Superior temporal gyrus (tissue), 1 donor: ENCODE measurements around the gene EPB41L3.

Experiments
- DNase-seq: peaks from one replicate; pipeline ENCODE4 v3.0.0-alpha.2; 2016; ENCODE audit errors: extremely low spot score

The EPB41L3 gene

DNA sequence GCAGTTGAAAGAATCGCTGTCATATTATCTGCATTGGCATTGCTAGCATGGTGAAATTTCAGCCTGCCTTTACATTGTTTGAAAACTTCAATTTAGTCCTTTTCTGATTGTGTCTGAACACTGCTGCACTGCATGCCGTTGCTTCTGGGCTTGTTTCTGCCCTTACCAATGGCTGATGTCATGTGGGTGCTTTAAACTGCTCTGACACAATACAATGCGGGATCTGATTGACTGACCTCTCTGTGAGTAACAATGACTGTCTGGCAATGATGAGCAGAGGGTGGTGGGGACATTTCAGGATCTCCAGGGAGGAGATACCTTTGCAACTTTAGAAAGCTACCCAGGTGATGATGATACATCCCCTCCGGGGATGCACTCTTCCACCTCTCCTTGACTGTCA lies 128.8 kb downstream of the EPB41L3 start:
- DNase-seq = no peak

DNA sequence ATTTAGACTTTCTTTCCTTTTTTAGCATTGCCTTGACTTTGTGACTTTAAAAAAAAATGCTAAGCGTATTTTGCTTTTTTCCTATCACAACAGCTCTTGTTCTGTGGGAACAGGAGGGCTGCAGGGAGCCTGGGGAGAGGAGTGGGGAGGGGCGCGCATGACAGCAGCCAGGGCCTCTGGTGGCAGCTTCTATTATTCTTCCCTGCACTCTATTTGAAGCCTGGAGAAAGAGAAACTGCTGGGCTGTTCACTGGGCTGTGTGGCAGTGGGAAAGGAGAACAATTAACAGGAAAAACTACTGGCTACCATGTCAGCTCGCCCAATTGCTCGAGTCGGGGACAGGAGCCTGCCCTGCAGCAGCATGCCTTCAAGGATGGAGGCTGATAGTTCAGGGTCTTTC lies 129.3 kb downstream of the EPB41L3 start:
- DNase-seq = peak; percentile 79

DNA sequence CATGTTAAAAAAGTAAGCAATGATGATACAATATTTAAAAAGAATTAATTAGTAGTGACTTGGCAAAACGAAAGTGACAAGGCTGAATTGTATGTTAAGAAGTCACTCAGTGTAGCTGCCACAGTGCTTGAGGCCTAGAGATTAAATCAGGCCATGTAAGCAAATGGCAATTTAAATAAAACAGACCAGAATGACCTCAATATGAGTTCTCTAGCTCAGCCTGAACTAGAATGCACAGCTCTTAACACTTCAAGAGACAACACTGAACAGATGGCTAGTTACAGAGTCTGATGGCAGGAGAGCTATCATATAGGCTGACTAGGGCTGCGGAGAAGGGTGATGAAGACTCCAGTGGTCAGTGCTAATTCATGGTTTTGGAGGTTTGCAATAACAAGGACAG lies 130.3 kb downstream of the EPB41L3 start:
- DNase-seq = peak; percentile 75

DNA sequence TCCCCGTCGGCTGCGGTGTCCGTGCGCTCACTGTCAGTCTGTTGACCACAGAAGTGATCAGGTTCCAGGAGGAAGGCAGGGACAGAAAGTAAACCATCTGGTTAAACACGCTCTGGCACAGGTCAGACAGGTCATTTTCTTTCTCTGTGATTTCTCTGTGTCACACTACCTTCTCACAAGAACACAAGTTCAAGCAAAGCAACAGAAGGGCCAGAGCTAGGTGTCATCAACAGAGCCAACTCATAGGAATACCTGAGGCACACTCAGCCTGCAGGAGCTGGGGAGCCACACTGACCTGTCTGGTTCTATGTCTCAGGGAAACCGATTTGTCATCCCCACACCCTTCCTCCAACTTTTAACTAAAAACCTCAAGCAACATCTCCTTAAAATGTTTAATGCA lies 133.2 kb downstream of the EPB41L3 start:
- DNase-seq = no peak

DNA sequence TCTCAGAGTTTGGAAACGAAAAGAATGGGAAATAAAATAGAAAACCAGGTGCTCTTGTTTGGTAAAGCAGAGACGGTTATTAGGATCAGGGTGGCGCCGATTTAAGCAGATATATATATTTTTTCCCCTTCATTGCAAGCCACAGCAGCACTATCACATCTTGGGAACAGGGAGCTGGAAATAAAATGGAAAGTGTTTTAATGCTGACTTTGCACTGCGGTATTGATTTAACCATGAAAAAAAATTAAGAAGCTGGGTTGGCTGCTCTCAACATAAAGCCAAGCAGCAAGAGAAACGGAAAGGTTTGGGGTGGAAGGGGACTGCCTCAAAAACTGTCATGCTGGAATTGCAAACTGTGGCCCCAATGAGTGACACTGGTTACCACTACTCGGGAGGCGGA lies 145.5 kb downstream of the EPB41L3 start:
- no peak for DNase-seq

DNA sequence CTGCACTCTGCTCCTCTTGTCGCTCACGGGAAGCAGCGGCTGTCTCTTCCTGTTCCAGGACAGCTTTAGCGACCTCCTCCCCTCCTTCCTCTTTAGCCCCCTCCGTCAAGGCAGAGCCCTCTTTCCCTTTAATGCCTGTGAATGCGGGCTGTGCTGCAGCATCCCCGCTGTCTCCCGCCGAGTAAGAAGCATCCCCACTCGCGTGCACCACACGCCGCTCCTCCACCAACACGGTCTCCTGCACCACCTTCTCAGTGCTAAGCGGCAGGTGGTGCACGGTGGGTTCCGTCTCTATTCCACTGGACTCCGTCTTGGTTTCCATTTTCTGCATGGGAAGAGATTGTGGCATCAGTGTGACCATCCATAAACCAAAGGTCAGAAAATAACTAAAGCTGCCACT lies 146.7 kb downstream of the EPB41L3 start:
- no peak for DNase-seq

DNA sequence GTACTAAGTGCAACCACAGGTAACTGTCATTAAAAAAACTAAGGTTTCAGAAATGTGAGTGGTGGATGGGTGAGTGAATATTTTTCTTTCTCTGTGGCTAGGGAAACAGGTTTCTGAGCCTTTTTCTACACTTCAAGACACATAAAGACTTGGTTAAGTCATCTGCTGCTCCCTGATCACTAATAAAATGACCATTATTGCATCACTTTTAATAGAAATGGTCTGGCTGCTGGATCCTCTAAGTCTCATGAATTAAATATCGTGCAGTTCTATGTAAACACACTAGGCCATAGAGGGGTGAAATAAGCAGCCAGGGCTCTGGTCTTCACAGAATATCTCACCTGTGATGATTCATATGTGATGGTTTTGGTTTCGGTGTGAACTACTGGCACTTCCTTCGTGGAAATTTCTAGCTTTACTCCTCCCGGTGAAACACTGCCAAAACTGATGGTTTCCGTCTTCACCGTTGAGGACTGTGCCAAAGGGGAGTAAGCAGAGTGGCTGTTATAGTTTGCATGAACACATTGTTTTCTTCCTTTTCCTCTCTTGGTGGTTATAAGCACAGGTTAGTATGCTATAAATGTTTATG lies 147.8 kb downstream of the EPB41L3 start:
- DNase-seq = no peak

DNA sequence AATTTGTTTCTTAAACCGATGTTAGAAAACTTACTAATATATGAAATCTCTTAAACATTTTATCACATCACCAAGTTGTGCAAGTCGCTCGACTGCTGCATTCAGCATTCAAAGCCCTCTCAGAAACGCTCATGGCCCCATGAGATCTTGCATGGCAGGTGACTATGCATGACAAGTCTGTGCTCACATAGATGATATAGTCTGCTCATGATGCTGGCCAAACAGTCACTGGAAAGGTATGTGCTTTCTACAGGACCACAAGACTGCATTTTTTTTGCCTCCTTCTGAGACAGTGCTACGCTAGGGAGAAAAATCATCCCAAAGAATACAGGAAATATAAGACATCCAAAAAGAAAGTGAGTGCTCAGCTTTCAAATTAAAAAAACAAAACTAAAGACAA lies 150.0 kb downstream of the EPB41L3 start:
- no peak for DNase-seq

DNA sequence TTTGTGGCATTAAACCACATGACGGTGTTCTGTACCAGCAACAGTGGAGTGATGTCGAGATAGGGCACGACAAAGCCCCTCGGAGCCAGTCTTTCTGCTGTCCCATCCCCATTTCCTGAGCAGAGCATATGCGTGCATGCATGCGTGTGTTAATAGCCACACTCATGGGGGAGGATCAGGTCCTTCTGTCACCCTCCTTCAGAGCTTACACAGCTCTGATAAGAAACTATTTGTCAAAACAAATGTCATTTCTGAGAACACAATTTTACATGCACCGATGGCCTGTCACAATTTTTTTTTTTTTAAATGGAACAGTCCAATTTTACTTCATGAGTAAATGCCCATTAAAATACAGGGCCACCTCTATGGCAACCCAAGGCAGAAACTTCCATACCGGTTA lies 152.4 kb downstream of the EPB41L3 start:
- DNase-seq = no peak

DNA sequence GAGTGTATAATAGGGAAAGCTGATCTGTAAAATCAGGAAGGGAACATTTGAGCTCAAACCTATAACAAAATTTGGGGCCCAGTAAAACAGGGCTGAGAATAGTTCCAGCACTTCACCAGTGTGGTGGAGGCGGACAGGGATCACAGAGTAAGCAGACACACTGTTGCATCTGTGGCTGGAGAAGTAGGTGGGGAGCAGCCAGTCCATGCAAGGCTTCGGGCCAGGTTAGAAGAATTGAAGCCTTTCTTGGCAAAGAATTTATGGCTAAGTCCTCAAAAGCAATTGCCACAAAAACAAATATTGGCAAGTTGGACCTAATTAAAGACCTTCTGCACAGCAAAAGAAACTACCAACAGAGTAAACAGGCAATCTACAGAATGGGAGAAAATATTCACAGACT lies 154.4 kb downstream of the EPB41L3 start:
- DNase-seq = no peak

DNA sequence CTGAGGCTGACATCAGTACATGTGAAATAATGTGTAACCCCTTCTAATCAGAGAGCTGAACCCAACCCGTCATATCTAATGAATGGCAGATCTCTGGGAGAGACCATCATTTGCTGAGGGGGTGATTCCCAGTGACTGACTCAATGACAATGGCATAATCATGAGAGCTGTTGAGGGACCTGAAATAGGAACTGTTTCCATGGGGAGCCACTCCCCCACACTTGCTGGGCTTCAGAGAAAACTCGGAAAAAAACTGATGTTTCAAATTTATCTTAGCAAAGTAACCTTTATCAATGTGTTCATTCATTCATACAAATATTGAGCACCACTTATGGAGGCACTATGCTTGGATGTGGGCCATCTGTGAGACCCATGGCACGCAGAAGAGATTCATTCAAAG lies 154.9 kb downstream of the EPB41L3 start:
- no peak for DNase-seq

DNA sequence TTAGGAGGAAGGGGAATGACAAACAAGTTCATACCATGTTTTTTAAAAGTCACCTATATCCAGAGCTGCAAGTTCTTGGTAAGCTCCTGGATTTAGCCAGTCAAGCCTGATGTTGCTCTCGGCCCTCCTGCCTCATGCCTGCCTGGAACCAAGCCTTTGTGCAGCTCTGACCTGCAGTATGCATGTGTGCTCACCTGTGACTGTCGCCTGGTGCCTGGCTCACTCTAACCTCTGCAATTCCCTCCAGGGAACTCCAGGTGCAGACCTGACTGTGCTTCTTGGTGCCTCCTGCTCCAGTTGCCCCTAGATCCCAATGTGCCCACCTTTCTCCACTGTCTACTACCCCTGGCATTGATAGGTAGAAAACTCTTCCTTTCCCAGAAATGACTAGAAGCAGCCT lies 163.2 kb downstream of the EPB41L3 start:
- DNase-seq = no peak

DNA sequence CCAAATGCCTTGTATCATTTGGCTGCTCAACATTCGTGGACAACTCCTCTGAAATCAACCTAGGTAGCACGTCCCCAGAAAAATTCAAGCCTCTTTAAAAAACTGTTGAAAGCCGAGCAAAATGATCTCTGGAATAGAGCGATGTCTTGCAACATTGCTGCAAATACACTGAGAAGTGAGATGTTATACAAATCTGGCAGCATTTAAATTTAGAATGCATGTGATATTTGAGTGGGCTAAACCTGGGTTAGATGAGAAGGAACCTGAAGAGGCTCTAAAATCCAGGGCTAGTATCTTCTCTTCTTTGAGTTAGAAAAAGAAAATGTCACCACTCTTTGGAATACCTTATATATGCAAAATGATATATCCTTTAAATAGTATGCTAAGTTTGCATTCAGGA lies 166.8 kb downstream of the EPB41L3 start:
- DNase-seq = peak; percentile 54

DNA sequence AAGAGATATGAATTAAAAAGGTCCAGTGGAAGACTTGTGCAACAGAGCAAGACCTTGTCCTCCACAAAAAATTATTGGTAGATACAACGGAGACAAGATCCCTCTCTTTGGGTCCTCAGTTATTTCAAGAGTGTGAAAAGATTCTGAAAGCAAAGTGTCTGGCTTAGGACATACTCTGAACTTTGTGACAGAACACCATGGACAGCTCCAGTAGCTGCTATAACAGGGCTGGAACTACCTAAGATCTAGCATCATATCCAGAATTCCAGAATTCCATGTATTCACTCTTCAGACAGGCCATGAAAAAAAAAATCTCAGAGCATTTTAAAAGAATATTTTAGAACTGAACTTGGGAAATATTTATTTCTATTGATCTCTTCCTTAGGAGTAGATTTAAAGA lies 173.5 kb downstream of the EPB41L3 start:
- no peak for DNase-seq

DNA sequence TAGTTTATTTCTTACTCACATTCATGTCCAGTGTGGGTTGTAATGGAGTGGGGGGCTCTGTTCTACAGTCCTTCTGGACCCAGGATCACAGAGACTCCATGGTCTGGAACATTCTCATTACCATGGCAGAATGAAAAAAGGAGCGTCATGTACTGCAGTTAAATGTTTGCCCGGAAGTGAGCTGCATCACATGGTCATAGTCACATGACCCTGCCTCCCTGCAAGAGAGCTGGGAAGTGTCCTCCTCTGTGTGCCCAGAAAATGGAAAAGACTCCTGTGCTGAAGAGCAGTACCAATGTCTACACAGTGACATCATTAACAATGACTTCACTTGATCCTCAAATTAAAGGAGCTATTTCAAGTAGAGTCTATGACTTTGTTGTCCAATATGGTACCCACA lies 174.3 kb downstream of the EPB41L3 start:
- DNase-seq = no peak

DNA sequence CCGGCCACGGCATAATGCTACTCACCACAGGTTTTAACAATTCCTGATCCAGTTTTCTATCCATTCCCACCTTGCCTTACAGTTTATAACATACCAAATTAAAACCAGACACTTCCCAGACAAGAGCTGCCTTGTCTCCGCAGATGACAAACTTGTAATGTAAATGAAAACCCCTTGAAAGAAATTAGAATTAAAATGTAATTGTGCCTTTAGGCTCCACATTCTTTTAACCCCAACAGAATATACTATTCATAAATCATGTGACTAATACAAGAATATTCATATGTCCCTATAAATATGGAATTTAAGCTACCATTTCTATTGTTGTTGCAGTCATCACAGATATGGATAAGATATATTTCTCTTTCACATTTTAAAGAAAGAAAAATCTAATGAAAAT lies 178.4 kb downstream of the EPB41L3 start:
- no peak for DNase-seq

DNA sequence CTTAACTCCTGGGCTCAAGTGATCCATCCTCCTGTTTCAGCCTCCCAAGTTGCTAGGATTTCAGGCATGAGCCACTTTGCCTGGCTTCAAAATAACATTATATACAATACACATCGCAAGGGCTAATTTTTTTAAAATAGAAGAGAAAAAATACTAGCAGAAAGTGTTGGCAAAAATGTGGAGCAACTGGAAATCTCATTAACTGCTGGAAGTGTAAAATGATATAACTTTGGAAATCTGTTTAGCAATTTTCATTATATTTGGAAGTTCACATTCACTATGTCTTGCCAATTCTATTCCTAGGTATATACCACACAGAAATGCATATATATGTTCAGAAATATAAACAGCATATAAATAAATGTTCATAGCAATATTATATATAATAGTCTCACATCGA lies 193.2 kb downstream of the EPB41L3 start:
- no peak for DNase-seq
